Measurements from ENCODE around the gene SMC1B.
"Not testable (repeated sequence)": the region's sequence is repeated elsewhere in the genome, so short reads cannot be mapped to it uniquely, and the experiment has no call there.

SMC1B gene

GRCh38 chr22:45413368-45414211, at the start of gene SMC1B, which contains the start of gene RIBC2:
SMC1B (minus strand) TSS chr22:45413599; CDS start chr22:45413567, 32 bp downstream.
RIBC2 (plus strand) TSS chr22:45413693; CDS start chr22:45413887, 194 bp downstream.
- DNase-seq = peak; percentile 90

- DNase-seq = no peak
These were observed 48.7 kb upstream of the SMC1B start for GRCh38 chr22:45462034-45462655.

GRCh38 chr22:45460288-45461109, 47.1 kb upstream of the SMC1B start:
- DNase-seq = no peak

- DNase-seq = no peak
These were observed 45.8 kb upstream of the SMC1B start for GRCh38 chr22:45459235-45459634.

- DNase-seq = no peak
These were observed 45.1 kb upstream of the SMC1B start for GRCh38 chr22:45458532-45458931.

GRCh38 chr22:45456811-45457210, 43.4 kb upstream of the SMC1B start:
- DNase-seq = no peak

- DNase-seq = no peak
These were observed 42.2 kb upstream of the SMC1B start for GRCh38 chr22:45455621-45456020.

- no peak for DNase-seq
These were observed 41.8 kb upstream of the SMC1B start for GRCh38 chr22:45455212-45455611.

GRCh38 chr22:45454275-45454674, 40.9 kb upstream of the SMC1B start:
- no peak for DNase-seq

- no peak for DNase-seq
These were observed 40.4 kb upstream of the SMC1B start for GRCh38 chr22:45453764-45454163.

GRCh38 chr22:45452565-45453379, 39.4 kb upstream of the SMC1B start:
- no peak for DNase-seq

- no peak for DNase-seq
These were observed 38.6 kb upstream of the SMC1B start for GRCh38 chr22:45451972-45452371.

GRCh38 chr22:45450921-45451651, 37.7 kb upstream of the SMC1B start:
- DNase-seq = no peak

- DNase-seq = no peak
These were observed 36.8 kb upstream of the SMC1B start for GRCh38 chr22:45450101-45450785.

- not testable (repeated sequence) for DNase-seq
These were observed 36.0 kb upstream of the SMC1B start for GRCh38 chr22:45449442-45449841.

GRCh38 chr22:45448431-45448830, 35.0 kb upstream of the SMC1B start:
- no peak for DNase-seq

GRCh38 chr22:45447596-45447995, 34.2 kb upstream of the SMC1B start:
- DNase-seq = not testable (repeated sequence)

- no peak for DNase-seq
These were observed 32.8 kb upstream of the SMC1B start for GRCh38 chr22:45446216-45446615.

- DNase-seq = no peak
These were observed 31.8 kb upstream of the SMC1B start for GRCh38 chr22:45445031-45445710.

- DNase-seq = no peak
These were observed 30.8 kb upstream of the SMC1B start for GRCh38 chr22:45444168-45444567.

- DNase-seq = no peak
These were observed 28.7 kb upstream of the SMC1B start for GRCh38 chr22:45442116-45442515.
